Stomach smooth muscle (tissue), 2 donors: ENCODE data around the gene CPB1.
"Not testable (repeated sequence)": the region's sequence is repeated elsewhere in the genome, so short reads cannot be mapped to it uniquely, and the experiment has no call there.

ENCODE experiments used
- H3K27ac ChIP-seq: one replicate; pipeline ENCODE4 v1.7.0; 2013; ENCODE audit warnings: mild to moderate bottlenecking, low read length, inconsistent platforms
- H3K27me3 ChIP-seq, 2 donors: one replicate each; pipeline ENCODE4 v1.7.0; 2013; ENCODE audit warnings: low read length in 2 of 2; ENCODE audit not compliant: insufficient read depth in 2 of 2, control insufficient read depth in 1 of 2
- H3K36me3 ChIP-seq, 2 donors: one replicate each; pipeline ENCODE4 v1.7.0; 2013; ENCODE audit warnings: low read length in 2 of 2; ENCODE audit not compliant: control insufficient read depth in 2 of 2, insufficient read depth in 2 of 2
- H3K4me1 ChIP-seq: one replicate; pipeline ENCODE4 v1.7.0; 2013; ENCODE audit warnings: low read length; ENCODE audit not compliant: control insufficient read depth, insufficient read depth
- H3K4me3 ChIP-seq, 2 donors: one replicate each; pipeline ENCODE4 v1.7.0; 2013; ENCODE audit warnings: low read length in 2 of 2
- H3K9ac ChIP-seq, 2 donors: one replicate each; pipeline ENCODE4 v1.7.0; 2013; ENCODE audit warnings: low read length in 2 of 2, mild to moderate bottlenecking in 1 of 2
- H3K9me3 ChIP-seq, 2 donors: one replicate each; pipeline ENCODE4 v1.7.0; 2013; ENCODE audit warnings: low read length in 2 of 2; ENCODE audit not compliant: control insufficient read depth in 2 of 2
- donor health status: healthy.
- donor health status: Pancreatic carcinoma.

The CPB1 gene

GRCh38 chr3:148827585-148827984, at the start of gene CPB1:
Gene CPB1, plus strand, starts transcription at chr3:148827811. Its CDS starts 13 bp downstream, at chr3:148827824.
- H3K27me3 ChIP-seq = no peaks in the 10 kb centered on the region
- H3K36me3 ChIP-seq = no peaks in the 10 kb centered on the region
- no peak within 1 kb of the TSS for H3K27ac ChIP-seq
- H3K9ac ChIP-seq = no peak within 1 kb of the TSS
- no peak within 1 kb of the TSS for H3K4me3 ChIP-seq
- H3K4me1 ChIP-seq = no peaks in the 10 kb centered on the region
- no peaks in the 10 kb centered on the region for H3K9me3 ChIP-seq

DNA sequence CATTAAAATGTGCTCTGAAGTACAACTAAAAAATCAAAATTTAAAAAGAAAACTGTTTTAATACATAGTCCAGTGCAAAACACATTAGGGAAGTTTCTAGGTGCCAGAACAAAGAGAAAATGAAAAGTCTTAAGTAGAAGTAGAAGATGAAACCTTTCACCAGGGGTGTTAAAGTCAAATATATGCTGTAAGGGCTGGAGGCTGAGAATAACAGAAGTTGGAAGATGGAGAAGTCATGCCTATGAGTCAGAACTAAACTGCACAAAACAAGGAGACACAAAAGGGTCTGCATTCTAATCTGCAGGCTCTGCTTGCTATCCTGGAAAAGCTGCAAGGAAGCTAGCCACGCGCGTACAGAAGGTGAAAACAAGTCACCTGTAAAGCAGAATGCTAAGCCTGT, 48.7 kb upstream of the CPB1 start:
- Histone ChIP-seq H3K27ac (no peak overlapping the region), H3K4me3 (no peak overlapping the region), H3K27me3 (no peaks in the 10 kb centered on the region), H3K36me3 (no peaks in the 10 kb centered on the region), H3K9me3 (no peaks in the 10 kb centered on the region), H3K9ac (no peak overlapping the region), H3K4me1 (no peaks in the 10 kb centered on the region)

GRCh38 chr3:148785026-148785425, 42.6 kb upstream of the CPB1 start:
- not testable (repeated sequence) for H3K4me3 ChIP-seq, H3K9me3 ChIP-seq, H3K27me3 ChIP-seq, H3K27ac ChIP-seq, H3K4me1 ChIP-seq, H3K36me3 ChIP-seq, H3K9ac ChIP-seq

DNA sequence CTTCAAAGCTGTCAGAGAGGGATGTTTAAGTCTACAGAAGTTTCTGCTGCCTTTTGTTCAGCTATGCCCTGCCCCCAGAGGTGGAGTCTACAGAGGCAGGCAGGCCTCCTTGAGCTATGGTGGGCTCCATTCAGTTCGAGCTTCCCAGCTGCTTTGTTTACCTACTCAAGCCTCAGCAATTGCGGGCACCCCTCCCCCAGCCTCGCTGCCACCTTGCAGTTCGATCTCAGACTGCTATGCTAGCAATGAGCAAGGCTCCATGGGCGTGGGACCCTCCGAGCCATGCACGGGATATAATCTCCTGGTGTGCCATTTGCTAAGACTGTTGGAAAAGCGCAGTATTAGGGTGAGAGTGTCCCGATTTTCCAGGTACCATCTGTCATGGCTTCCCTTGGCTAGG, 41.5 kb upstream of the CPB1 start:
- not testable (repeated sequence) for H3K27ac ChIP-seq, H3K9me3 ChIP-seq, H3K4me1 ChIP-seq, H3K27me3 ChIP-seq, H3K9ac ChIP-seq, H3K36me3 ChIP-seq, H3K4me3 ChIP-seq

DNA sequence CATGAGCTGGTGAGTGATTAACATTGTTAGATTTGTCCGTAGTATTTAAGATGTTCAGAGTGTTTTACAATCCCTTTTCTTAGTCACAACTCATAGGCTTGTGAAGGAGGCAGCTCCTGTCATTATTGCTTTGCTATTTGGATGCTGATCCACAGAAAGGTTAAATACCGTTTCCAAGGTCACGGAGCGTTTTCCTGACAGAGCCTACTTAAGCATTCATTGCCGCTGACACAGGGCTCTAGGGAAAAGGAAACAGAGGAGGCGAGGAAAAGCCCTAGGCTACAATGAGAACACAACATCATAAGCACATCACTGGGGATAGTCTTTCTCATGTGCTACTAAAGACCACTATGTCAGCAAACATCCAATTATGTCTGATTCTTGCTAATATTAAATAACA, 38.5 kb upstream of the CPB1 start:
- H3K36me3 ChIP-seq = no peaks in the 10 kb centered on the region
- no peaks in the 10 kb centered on the region for H3K9me3 ChIP-seq
- H3K9ac ChIP-seq = no peak overlapping the region
- no peaks in the 10 kb centered on the region for H3K27me3 ChIP-seq
- no peak overlapping the region for H3K4me3 ChIP-seq
- no peak overlapping the region for H3K27ac ChIP-seq
- peaks cover 2% of the 10 kb centered on the region for H3K4me1 ChIP-seq

GRCh38 chr3:148789906-148790305, 37.7 kb upstream of the CPB1 start:
- H3K27me3 ChIP-seq = no peaks in the 10 kb centered on the region
- H3K36me3 ChIP-seq = no peaks in the 10 kb centered on the region
- peaks cover 2% of the 10 kb centered on the region for H3K4me1 ChIP-seq
- H3K9me3 ChIP-seq = no peaks in the 10 kb centered on the region
- H3K9ac ChIP-seq = no peak overlapping the region
- H3K4me3 ChIP-seq = no peak overlapping the region
- no peak overlapping the region for H3K27ac ChIP-seq

DNA sequence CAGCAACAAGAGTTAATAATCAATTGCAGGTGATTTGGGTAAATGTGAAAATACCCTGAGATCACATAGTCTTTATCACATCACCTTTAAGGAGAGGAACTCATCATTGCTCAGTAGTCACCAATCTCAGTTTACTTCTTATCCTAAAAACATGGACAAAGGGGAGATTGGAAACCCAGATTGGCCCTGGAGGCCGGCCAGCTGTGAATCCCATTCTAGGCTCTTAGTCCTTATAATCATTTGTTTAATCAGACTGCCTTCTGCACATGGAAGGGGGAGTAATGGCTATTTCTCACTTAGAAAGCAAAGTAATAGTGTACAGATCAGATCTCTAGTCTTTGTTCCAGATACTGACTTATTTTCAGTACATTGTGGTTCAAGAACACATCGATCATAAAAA, 37.2 kb upstream of the CPB1 start:
- Histone ChIP-seq H3K4me3 (no peak overlapping the region), H3K4me1 (peaks cover 2% of the 10 kb centered on the region), H3K9ac (no peak overlapping the region), H3K9me3 (no peaks in the 10 kb centered on the region), H3K27ac (no peak overlapping the region), H3K36me3 (no peaks in the 10 kb centered on the region), H3K27me3 (no peaks in the 10 kb centered on the region)

GRCh38 chr3:148790851-148791735, 36.5 kb upstream of the CPB1 start:
- no peak overlapping the region for H3K27ac ChIP-seq
- no peaks in the 10 kb centered on the region for H3K27me3 ChIP-seq
- H3K36me3 ChIP-seq = no peaks in the 10 kb centered on the region
- no peaks in the 10 kb centered on the region for H3K9me3 ChIP-seq
- peaks cover 2% of the 10 kb centered on the region for H3K4me1 ChIP-seq
- no peak overlapping the region for H3K9ac ChIP-seq
- no peak overlapping the region for H3K4me3 ChIP-seq

- Histone ChIP-seq H3K27me3 (no peaks in the 10 kb centered on the region), H3K36me3 (no peaks in the 10 kb centered on the region), H3K4me3 (no peak overlapping the region), H3K4me1 (peaks cover 2% of the 10 kb centered on the region), H3K9ac (no peak overlapping the region), H3K27ac (no peak overlapping the region), H3K9me3 (no peaks in the 10 kb centered on the region)
These were observed 35.7 kb upstream of the CPB1 start for GRCh38 chr3:148791920-148792319.

DNA sequence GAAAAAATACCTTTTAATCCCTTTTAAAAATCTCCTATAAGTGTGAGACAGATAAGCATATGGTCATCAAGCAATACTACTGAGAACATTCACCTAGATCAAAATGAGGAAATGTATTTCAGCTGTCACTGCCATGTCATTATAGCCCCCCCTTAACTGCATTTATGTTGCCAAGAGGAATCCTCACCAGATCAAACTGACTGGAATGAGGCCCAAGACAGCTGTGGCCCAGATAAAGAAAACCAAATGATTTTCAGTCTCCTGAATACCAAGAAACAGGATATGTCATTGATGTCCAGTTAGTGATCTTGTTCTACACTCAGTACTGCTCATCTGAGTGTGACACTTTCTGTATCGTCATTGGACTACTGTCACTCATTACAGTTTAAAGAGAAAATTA, 35.1 kb upstream of the CPB1 start:
- H3K4me1 ChIP-seq = peaks cover 2% of the 10 kb centered on the region
- H3K36me3 ChIP-seq = no peaks in the 10 kb centered on the region
- H3K27ac ChIP-seq = no peak overlapping the region
- no peak overlapping the region for H3K4me3 ChIP-seq
- H3K27me3 ChIP-seq = no peaks in the 10 kb centered on the region
- no peak overlapping the region for H3K9ac ChIP-seq
- no peaks in the 10 kb centered on the region for H3K9me3 ChIP-seq

GRCh38 chr3:148796799-148797198, 30.8 kb upstream of the CPB1 start:
- H3K36me3 ChIP-seq = no peaks in the 10 kb centered on the region
- H3K27ac ChIP-seq = no peak overlapping the region
- no peak overlapping the region for H3K4me3 ChIP-seq
- no peaks in the 10 kb centered on the region for H3K27me3 ChIP-seq
- no peaks in the 10 kb centered on the region for H3K4me1 ChIP-seq
- H3K9ac ChIP-seq = no peak overlapping the region
- no peaks in the 10 kb centered on the region for H3K9me3 ChIP-seq
